ENCODE results near the gene DNAL1.

- no peak for TF ChIP-seq CTCF (conservative IDR thresholded peaks at IDR 0.05; ENCODE audit: low read length)
- TF ChIP-seq EZH2phosphoT487 (IDR thresholded peaks at IDR 0.05; ENCODE audit: borderline replicate concordance) = no peak
Measured at GRCh38 chr14:73715707-73716106, 70.9 kb downstream of the DNAL1 start.
